AG10803 (cell line): ENCODE measurements around the gene PCNX3.

ENCODE experiments used
- DNase-seq: peaks from one replicate; pipeline ENCODE4 v3.0.0; 2010; ENCODE audit warnings: low read depth
- H3K4me3 ChIP-seq: 2 replicates; pipeline ENCODE4 v1.5.1; 2011; ENCODE audit warnings: mild to moderate bottlenecking, low read length, control low read depth
- TF ChIP-seq, protein P1 (sequence below): conservative IDR thresholded peaks from 2 replicates; pipeline ENCODE4 v1.5.1; 2011; ENCODE audit warnings: mild to moderate bottlenecking, low read length, control low read depth, inconsistent platforms

The PCNX3 gene

DNA sequence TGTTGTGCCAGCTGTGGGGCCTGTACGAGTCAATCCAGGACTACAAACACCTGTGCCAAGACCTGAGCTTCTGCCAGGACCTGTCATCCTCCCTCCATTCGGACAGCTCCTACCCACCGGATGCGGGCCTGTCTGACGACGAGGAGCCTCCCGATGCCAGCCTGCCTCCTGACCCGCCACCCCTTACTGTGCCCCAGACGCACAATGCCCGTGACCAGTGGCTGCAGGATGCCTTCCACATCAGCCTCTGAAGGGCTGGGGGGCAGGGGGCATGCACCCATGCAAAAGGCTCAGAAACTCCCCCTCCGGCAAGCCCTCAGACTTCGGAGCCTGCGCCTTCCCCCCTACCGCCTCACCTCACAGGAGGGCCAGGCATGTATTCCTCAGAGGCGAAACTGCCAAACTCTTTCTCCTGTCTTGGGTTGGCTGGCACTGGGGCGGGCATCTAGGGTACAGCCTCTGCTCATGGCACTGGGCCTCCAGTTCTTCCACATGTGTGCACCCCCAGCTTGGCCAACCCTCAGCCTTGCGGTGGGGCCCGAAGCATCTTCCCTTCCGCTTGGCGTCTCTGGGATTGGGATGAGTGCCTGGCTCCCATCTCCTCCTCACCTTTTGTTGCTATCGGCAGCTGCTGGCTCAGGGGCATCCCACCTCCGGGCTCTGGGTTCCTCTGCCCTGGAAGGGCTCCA lies 42.0 kb upstream of the PCNX3 start:
- DNase-seq, result no peak
- TF ChIP-seq, protein P1, sequence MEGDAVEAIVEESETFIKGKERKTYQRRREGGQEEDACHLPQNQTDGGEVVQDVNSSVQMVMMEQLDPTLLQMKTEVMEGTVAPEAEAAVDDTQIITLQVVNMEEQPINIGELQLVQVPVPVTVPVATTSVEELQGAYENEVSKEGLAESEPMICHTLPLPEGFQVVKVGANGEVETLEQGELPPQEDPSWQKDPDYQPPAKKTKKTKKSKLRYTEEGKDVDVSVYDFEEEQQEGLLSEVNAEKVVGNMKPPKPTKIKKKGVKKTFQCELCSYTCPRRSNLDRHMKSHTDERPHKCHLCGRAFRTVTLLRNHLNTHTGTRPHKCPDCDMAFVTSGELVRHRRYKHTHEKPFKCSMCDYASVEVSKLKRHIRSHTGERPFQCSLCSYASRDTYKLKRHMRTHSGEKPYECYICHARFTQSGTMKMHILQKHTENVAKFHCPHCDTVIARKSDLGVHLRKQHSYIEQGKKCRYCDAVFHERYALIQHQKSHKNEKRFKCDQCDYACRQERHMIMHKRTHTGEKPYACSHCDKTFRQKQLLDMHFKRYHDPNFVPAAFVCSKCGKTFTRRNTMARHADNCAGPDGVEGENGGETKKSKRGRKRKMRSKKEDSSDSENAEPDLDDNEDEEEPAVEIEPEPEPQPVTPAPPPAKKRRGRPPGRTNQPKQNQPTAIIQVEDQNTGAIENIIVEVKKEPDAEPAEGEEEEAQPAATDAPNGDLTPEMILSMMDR, result no peak
- H3K4me3 ChIP-seq, result peak overlapping the region; percentile 96

DNA sequence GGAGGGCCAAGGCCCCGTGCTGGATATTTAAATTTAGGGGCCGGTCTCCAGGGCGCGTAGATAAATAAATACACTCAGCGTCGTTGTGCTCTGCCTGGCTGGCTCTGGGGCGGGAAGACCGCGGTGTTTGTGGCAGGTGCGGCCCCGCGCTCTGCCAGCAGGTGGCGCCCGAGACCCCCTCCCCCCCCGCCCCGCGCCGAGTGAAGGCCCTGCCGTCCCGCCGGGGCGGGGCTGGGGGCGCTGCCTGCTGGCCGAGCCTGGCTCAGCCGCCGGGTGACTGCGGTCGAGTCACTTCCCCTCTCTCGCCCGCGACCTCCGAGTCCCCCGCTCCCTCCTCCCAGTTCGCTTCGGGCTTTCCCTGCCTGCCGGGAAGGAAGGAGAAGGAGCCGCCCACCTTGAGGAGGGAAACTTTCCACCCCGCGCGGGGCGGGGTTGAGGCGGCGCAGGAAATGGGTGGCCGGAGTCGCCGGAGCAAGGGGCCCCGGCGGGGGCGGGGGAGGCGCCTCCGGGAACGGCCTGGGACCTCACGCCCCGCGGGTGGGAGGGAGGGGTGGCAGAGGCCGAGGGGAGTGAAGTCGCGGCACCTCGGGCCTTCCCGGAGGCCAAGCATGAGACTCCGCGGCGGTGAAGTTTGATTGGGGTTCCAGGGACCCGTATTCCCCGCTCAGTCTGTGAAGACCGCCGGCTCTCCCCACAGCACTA lies 41.3 kb upstream of the PCNX3 start:
- H3K4me3 ChIP-seq, result peak overlapping the region; percentile 96
- TF ChIP-seq, protein P1, result peak; percentile 54
- peak; percentile 94 for DNase-seq

DNA sequence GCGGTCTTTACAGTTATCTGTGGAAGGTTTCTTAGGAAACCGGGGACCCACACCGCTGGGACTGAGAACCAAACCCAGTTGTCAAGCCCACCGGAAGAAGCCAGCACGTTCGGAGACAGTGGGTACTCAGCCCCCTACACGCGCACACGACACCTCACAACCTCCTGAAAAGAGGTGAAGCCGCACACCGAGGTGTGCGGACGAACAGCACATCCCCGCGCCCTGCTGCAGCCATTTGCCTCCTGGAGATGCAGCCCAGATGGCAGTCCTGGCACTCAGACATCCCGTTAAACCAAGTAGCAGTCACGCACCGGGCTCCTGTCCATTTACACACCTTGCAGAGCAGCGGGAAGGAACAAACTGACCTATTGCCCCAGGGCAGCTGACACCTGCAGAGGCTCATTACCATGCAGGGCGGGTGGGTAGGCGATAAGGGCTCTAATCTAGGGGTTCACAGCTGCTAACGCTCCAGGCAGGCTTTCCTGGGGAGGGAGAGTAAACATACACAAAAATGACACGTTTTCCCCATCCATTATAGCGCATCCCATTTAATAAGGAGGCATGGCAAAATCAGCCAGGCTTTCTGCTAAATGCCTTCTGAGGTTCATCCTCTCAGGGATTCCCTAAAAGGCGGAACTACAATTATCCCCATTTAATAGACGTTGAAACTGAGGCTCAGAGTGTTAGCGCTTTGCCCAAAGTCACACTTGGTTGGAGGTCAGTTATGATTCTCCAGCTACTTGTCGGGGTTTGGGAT lies 40.6 kb upstream of the PCNX3 start:
- TF ChIP-seq, protein P1, result no peak
- DNase-seq, result no peak
- peak overlapping the region; percentile 63 for H3K4me3 ChIP-seq

DNA sequence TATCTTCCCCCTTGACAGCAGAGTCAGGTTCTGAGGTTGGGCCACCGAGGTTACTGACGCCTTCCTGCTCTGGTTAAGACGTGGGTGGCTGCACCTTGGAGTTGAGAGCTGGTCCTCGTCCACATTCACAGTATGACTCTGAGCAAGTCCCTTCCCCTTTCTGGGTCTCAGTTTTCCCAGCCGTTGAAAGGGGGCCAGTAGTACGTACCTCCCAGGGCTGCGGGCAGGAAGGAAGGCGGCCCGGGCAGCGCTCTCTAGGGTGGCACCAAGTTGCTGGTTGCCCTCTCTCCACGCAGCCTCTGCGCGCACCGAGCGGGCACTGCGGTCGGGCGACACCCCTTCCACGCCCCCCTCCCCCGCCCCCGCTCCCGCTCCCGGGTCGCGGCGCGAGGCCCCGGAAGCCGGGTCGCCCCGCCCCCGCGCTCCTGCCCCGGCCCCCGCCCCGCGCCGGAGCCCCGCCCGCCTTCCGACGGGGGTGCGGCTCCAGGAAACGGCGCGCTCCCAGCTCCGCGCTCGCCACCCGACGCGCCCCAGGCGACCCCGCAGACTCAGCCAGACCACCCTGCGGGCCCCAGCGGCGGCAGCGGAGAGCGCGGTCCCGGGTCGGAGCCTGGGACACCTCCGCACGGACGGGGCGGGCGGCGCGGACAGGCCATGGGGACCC lies 39.9 kb upstream of the PCNX3 start, which contains the start of gene EHBP1L1:
TSS of gene EHBP1L1 (plus strand) at position 486 of the 664 bp plus-strand sequence. CDS start 250 bp downstream, outside the sequence.
- TF ChIP-seq, protein P1, result no peak
- no peak for DNase-seq
- peak within 1 kb of the TSS; percentile 75 for H3K4me3 ChIP-seq

DNA sequence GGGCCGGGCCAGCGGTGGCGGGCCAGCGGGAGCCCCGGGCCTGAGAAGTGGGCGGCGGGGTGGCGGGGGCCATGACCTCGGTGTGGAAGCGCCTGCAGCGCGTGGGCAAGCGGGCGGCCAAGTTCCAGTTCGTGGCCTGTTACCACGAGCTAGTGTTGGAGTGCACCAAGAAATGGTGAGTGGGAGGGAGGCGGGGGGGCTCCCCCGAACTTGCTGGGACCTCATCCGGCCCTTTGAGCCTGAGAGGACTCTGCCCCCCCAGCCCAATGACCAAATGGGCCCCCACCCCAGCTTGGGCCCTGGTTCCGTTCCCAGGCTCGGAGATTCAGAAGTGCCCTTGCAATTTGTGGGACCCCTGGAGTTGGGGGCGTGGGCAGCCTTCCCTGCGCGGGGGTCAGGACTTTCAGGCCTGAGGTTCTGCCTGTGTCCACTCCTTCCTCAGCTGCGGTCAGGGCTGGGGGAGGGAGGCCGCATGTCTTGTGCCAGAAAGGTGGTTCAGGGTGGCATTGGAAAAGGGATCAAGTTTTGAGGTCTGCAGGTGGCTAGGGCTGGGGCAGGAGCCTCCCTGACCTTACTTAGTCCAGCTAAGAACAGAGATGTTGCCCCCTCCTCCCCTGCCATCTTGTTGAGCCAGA lies 39.2 kb upstream of the PCNX3 start:
- no peak for DNase-seq
- TF ChIP-seq, protein P1, result no peak
- peak overlapping the region; percentile 75 for H3K4me3 ChIP-seq
